Loucy (cell line): ENCODE results near the gene ADRM1.

Source experiments
- EZH2phosphoT487 ChIP-seq: fragments of 200-600 bp; IDR thresholded peaks from 2 replicates; pipeline ENCODE4 v1.6.1; 2018; ENCODE audit warnings: antibody characterized with exemption, mild to moderate bottlenecking, moderate library complexity, borderline replicate concordance
- TF ChIP-seq, protein P1 (sequence below): fragments of 200-600 bp; sonication (generic); conservative IDR thresholded peaks from 2 replicates; pipeline ENCODE4 v1.5.1; 2014; ENCODE audit warnings: mild to moderate bottlenecking, antibody characterized with exemption, low read length

DNA sequence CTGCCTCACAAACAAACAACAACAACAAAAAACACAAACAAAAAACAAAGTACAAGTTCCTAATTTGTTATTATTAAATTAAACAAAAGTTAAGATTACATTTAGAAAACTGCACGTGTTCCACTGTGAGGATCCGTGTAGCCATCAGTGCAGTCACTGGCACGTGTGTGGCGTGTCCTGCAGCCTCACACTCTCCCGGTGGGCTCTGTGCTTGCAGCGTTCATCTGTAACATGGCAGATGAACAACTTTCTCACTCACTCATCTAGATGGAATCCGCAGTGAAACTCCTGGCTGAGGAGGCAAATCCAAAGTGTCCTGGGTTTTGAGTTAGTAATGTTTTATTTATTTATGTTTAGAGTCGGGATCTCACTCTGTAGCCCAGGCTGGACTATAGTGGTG, 12.9 kb upstream of the ADRM1 start:
- TF ChIP-seq, protein P1, sequence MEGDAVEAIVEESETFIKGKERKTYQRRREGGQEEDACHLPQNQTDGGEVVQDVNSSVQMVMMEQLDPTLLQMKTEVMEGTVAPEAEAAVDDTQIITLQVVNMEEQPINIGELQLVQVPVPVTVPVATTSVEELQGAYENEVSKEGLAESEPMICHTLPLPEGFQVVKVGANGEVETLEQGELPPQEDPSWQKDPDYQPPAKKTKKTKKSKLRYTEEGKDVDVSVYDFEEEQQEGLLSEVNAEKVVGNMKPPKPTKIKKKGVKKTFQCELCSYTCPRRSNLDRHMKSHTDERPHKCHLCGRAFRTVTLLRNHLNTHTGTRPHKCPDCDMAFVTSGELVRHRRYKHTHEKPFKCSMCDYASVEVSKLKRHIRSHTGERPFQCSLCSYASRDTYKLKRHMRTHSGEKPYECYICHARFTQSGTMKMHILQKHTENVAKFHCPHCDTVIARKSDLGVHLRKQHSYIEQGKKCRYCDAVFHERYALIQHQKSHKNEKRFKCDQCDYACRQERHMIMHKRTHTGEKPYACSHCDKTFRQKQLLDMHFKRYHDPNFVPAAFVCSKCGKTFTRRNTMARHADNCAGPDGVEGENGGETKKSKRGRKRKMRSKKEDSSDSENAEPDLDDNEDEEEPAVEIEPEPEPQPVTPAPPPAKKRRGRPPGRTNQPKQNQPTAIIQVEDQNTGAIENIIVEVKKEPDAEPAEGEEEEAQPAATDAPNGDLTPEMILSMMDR, result no peak
- no peak for TF ChIP-seq EZH2phosphoT487
